ENCODE results near the gene OR6B1.
"Not testable (repeated sequence)": the region's sequence is repeated elsewhere in the genome, so short reads cannot be mapped to it uniquely, and the experiment has no call there.

OR6B1 gene

GRCh38 chr7:144037414-144038035 is 37.4 kb downstream of the OR6B1 start:
- peaks cover 0 to 6% (median 0%) of the 10 kb centered on the region in 4 donors for H3K4me1 ChIP-seq
- no peak for DNase-seq
- no peak overlapping the region for H3K27ac ChIP-seq
- intact Hi-C loops (cut with DNase I; ENCODE audit: low total_unique reads) = no loop called here
- no peak overlapping the region for H3K4me3 ChIP-seq
- no peaks in the 10 kb centered on the region for H3K27me3 ChIP-seq
- H3K36me3 ChIP-seq = no peaks in the 10 kb centered on the region
- no peaks in the 10 kb centered on the region for H3K9me3 ChIP-seq
- no peak for TF ChIP-seq CTCF (IDR thresholded peaks at IDR 0.05)

GRCh38 chr7:144038887-144039286 is 38.8 kb downstream of the OR6B1 start:
- intact Hi-C loops (cut with DNase I; ENCODE audit: low total_unique reads) = no loop called here
- DNase-seq = no peak
- TF ChIP-seq CTCF (IDR thresholded peaks at IDR 0.05) = no peak
- Histone ChIP-seq H3K4me3 (no peak overlapping the region), H3K36me3 (no peaks in the 10 kb centered on the region), H3K27ac (no peak overlapping the region), H3K4me1 (peaks cover 0 to under 1% (median 0%) of the 10 kb centered on the region in 4 donors), H3K9me3 (no peaks in the 10 kb centered on the region), H3K27me3 (no peaks in the 10 kb centered on the region)

GRCh38 chr7:144048648-144049047 is 48.5 kb downstream of the OR6B1 start, which contains the start of gene OR2A5:
OR2A5 (plus strand) TSS chr7:144048948; CDS start chr7:144050402, 1,454 bp downstream.
- Histone ChIP-seq H3K9me3 (no peaks in the 10 kb centered on the region), H3K36me3 (no peaks in the 10 kb centered on the region), H3K27ac (no peak within 1 kb of the TSS), H3K27me3 (no peaks in the 10 kb centered on the region), H3K4me3 (no peak within 1 kb of the TSS), H3K4me1 (no peaks in the 10 kb centered on the region)
- no peak for DNase-seq
- TF ChIP-seq CTCF (IDR thresholded peaks at IDR 0.05) = no peak
- intact Hi-C loops (cut with DNase I; ENCODE audit: low total_unique reads) = no loop called here

GRCh38 chr7:144049491-144049890 is 49.4 kb downstream of the OR6B1 start:
- no peak for TF ChIP-seq CTCF (IDR thresholded peaks at IDR 0.05)
- Histone ChIP-seq H3K9me3 (no peaks in the 10 kb centered on the region), H3K27me3 (no peaks in the 10 kb centered on the region), H3K27ac (no peak overlapping the region), H3K4me1 (no peaks in the 10 kb centered on the region), H3K4me3 (no peak overlapping the region), H3K36me3 (no peaks in the 10 kb centered on the region)
- intact Hi-C loops (cut with DNase I; ENCODE audit: low total_unique reads) = no loop called here
- no peak for DNase-seq

GRCh38 chr7:144050093-144050492 is 50.0 kb downstream of the OR6B1 start:
- H3K9me3 ChIP-seq = no peaks in the 10 kb centered on the region
- DNase-seq = no peak
- no peak overlapping the region for H3K27ac ChIP-seq
- intact Hi-C loops (cut with DNase I; ENCODE audit: low total_unique reads) = no loop called here
- no peak for TF ChIP-seq CTCF (IDR thresholded peaks at IDR 0.05)
- H3K27me3 ChIP-seq = no peaks in the 10 kb centered on the region
- no peak overlapping the region for H3K4me3 ChIP-seq
- H3K36me3 ChIP-seq = no peaks in the 10 kb centered on the region
- H3K4me1 ChIP-seq = no peaks in the 10 kb centered on the region

GRCh38 chr7:144050884-144051283 is 50.8 kb downstream of the OR6B1 start:
- H3K27me3 ChIP-seq; H3K9me3 ChIP-seq; intact Hi-C loops (cut with DNase I; ENCODE audit: low total_unique reads); H3K4me3 ChIP-seq; H3K4me1 ChIP-seq; H3K36me3 ChIP-seq; DNase-seq; H3K27ac ChIP-seq: not testable (repeated sequence)

All from tibial artery (tissue), 4 donors.